HG02642 (cell line): Measurements from ENCODE around the gene TSHZ2.

Experiments used
- ATAC-seq: cut with Tn5 transposase; IDR thresholded peaks from one replicate; pipeline ENCODE4 v1.9.1; 2021; ENCODE audit warnings: mild to moderate bottlenecking; ENCODE audit not compliant: unreplicated experiment, poor library complexity

Gene TSHZ2

GRCh38 chr20:53263554-53264438 lies 291.6 kb downstream of the TSHZ2 start:
- no peak for ATAC-seq

- ATAC-seq = no peak
Observed at GRCh38 chr20:53264604-53265003, 292.4 kb downstream of the TSHZ2 start.

DNA sequence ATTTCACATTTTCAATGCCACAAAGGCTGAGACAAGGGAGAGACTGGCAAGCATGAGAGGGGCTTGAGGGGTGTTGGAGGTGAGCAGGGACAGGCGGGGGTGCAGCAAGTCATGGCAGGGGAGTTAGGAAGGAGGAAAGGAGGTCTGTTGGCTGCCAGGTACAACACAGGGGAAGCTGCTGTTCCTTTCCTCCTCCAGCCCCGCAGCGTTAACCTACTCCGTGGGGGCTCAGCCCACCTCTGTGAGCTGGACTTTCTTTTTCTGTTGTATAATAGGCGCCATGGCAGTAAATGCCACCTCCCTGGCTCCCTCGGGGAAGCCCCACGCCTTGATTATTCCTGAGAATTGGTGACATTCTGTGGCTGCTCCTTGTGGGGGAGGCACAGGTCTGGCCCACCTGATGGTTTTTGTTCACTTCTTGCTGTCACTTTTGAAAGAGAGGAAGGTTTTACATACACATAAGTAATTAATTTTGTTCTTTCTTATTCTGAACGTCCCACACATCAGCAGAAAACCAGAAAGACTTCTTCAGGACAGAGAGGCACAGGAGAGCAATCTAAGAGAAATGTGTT lies 293.2 kb downstream of the TSHZ2 start:
- ATAC-seq = no peak

- ATAC-seq = no peak
Observed at GRCh38 chr20:53269380-53269779, 297.2 kb downstream of the TSHZ2 start.

- ATAC-seq = no peak
Observed at GRCh38 chr20:53270792-53271375, 298.7 kb downstream of the TSHZ2 start.

DNA sequence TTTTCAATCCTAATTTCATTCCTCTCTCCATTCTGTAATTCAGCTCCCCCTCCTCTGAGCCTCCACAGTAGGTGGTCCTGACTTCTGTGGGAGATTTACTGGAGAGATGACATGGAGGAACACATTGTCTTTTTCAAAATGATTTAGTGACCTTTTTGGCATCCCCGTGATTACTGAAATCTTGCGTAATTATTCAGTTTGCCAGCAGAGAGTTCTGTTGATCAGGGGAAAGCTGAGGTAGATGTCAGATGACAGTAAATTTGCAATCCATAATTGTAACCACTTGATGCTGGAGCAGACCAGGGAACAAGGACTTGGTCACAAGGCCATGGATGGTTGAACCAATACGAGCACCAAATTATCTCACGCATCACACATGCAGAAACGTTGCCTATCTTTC lies 302.2 kb downstream of the TSHZ2 start:
- no peak for ATAC-seq

DNA sequence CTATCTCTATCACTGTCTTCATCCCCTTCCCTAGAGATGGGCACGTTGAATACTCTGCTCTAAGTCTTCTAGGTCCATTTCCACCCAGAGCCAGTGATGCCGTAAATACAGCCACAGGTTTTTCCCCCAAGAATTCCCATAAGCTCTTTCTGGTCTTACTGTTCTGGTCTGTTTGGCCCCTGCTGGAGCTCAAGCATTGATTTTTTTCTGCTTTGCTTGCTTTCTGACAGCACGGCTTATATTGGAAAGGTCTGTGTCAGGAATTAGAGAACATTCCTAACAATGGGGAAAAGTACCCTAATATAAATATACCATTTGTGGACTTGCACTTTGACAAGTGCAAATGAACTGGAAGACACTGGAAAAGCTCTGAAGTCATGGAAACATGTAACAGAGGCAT lies 302.6 kb downstream of the TSHZ2 start:
- ATAC-seq = no peak

GRCh38 chr20:53276143-53276542 lies 304.0 kb downstream of the TSHZ2 start:
- no peak for ATAC-seq

DNA sequence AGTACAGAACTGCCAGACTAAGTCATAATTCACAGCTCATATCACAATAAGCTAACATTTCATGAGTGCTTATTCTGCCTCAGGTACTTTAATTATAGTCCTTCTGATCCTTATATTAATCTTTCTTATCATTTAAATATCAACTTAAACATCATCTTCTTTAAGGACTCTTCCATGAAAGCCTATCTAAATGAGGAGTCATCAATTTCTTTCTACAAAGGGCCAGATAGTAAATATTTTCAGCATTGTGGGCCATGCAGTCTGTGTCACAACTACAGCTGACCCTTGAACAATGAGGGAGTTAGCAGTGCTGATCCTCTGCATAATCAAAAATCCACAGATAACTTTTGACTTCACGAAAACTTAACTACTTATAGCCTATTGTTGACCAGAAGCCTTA lies 306.4 kb downstream of the TSHZ2 start:
- no peak for ATAC-seq

DNA sequence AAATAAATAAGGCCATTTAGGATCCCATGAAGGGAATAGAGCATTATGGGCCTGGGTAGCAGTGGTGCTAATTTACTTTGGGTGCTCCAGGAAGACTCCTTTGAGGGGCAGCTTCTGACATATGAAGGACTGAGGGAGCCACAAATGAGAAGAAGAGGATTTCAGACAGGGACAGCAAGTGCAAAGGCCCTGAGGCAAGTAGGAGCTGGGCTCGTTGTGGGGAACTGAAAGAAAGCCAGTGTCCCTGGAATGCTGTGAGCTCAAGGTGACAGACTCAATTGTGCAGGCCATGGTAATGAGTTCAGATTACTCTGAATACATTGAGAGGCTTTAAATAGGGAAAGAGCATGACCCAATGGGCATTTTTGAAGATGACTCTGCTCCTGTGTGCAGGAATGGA lies 307.6 kb downstream of the TSHZ2 start:
- ATAC-seq = no peak

- ATAC-seq = no peak
Observed at GRCh38 chr20:53281557-53282117, 309.5 kb downstream of the TSHZ2 start.

GRCh38 chr20:53282217-53282955 lies 310.2 kb downstream of the TSHZ2 start:
- no peak for ATAC-seq

- no peak for ATAC-seq
Observed at GRCh38 chr20:53283011-53283410, 310.9 kb downstream of the TSHZ2 start.

GRCh38 chr20:53283597-53283996 lies 311.4 kb downstream of the TSHZ2 start:
- no peak for ATAC-seq

- ATAC-seq = no peak
Observed at GRCh38 chr20:53284256-53284655, 312.1 kb downstream of the TSHZ2 start.

- no peak for ATAC-seq
Observed at GRCh38 chr20:53284696-53285095, 312.5 kb downstream of the TSHZ2 start.

DNA sequence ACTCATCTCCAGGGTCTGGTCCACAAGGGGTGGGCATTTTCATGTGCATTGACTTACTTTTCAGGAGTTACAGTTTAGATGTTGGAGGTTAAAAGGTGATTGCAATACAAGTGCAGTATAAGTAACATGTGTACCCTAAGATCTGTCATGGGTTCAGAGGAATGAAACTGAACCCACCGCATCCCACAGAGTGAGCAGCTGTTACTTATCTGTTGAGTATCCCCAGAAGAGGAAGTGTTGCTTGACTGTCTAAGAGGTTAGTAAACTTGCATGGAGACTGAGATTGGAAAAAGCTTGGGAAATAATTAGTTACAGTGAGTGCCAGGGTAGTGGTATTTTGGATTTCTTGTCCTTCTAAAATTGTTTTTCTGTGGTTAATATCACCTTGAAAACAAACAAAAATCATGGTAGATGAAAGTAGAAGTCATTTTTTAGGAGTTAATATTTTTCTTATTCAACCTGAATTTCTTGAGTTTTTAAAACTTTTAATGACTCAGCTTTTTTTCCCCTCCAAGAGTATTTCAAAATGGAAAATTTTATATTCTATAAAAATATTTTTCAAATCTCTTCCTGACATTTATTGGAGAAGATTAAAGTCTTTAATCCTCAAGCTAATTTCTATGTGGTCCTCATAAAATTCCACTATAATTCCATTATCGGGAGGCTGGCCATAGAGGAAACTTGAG lies 315.3 kb downstream of the TSHZ2 start:
- no peak for ATAC-seq

DNA sequence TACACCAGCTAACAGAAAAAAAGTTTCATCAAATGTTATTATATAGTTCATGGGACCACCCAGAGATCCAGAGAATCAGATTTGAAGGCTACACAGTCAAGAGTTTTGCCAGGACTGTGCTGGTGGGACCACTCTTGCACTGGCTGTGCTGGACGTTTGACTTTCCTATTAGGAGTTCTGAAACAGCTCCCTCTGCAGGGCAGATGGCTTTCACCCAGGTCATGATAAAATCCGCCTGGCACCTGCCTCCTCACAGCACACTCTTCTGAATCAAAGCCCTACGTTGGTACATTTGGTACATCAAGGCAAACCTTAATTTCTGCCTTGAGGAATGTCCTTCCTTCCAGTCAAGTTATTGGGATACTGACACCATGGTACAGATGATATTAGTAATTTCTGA lies 319.4 kb downstream of the TSHZ2 start:
- no peak for ATAC-seq

- ATAC-seq = no peak
Observed at GRCh38 chr20:53292347-53292746, 320.2 kb downstream of the TSHZ2 start.

DNA sequence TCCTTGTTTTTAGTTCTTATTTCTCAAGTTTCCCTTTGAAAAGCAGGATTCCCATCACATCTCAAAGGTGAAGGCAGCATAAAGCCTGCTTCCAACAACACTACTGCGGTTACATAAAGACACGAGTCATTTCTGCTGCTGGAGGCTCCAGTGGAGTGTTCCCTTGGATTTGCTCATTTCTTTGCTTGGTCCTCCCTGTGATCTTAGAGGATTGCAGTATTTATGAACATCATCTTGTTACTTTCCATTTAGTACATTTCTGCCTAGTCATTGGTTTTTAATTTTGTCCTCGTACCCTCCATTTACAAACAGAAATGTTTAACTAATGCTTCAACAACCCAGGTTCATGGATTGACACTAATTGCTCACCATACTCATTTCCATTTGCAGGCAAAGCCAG lies 322.6 kb downstream of the TSHZ2 start:
- no peak for ATAC-seq
